ENCODE results near the gene LIPI. TPM values are rescaled to one million over a fixed set of nuclear protein-coding genes. Genes with fewer than 3 reads are reported as not detected.

LIPI gene
- total and polyA plus RNA-seq, 10 of the 15 experiments (the other 5 are each of a cell fraction or from before 2014, with no cell fraction given): 0.05 to 0.32 (median 0.10) TPM; not detected in 5

DNA sequence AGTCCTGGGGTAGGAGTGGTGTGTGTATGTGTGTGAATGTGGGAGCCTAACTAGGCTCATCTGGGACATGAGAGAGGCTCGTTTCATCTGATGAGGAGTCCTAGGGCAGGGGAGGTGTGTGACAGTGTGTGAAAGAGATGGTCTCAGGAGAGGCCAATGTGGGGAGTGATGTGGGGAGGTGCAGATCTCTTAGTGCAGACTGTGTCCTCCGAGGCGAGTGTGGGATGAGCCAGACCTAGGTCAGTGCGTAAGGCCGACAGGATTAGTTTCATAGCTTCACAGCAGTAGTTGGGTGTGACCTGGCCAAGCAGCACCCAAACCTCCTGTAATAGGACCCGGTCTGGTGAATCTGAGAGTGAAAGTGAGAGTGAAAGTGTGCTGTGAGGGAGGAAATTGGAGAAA is 94.7 kb downstream of the LIPI start:
- intact Hi-C loops (cut with micrococcal nuclease; ENCODE audit: unreplicated experiment) (loop anchor here (2.0 to 5.0 kb wide), 2 partner anchors 29 to 79 kb away; no protein-coding TSS in a partner anchor), in situ Hi-C loops (cut with MboI) (no loop called here)
- RAD21 ChIA-PET (ENCODE audit: unreplicated experiment): interaction anchor here (1.0 to 1.3 kb wide), 3 partner anchors 20 to 26 kb away, joined by 3 to 6 read pairs (median 4); no protein-coding TSS in a partner anchor
- ATAC-seq (peak; percentile 94), DNase-seq (ENCODE audit: low read depth, low spot score) (peak; percentile 63), FAIRE-seq (peak; percentile 89)
- POLR2A ChIA-PET: interaction anchor here (1.7 kb wide), 1 partner anchor 21 kb away, joined by 7 read pairs; no protein-coding TSS in a partner anchor
- BruUV-seq (replicated peaks): no TSS peak
- peaks cover 13% of the 10 kb centered on the region for H3K4me1 ChIP-seq (ENCODE audit: control insufficient read depth, insufficient read depth, low read length)
- peak overlapping the region; percentile 32 for H3K27ac ChIP-seq (ENCODE audit: control insufficient read depth, insufficient read depth)
- peak overlapping the region; percentile 15 for H3K4me2 ChIP-seq (ENCODE audit: control insufficient read depth, insufficient read depth)
- no peaks in the 10 kb centered on the region for H4K20me1 ChIP-seq (ENCODE audit: control insufficient read depth, insufficient read depth)
- no peaks in the 10 kb centered on the region for H3K27me3 ChIP-seq (replicated peaks in 1 of 2; ENCODE audit: control insufficient read depth in 2 of 2, insufficient read depth in 2 of 2, low read length in 1 of 2)
- peak overlapping the region; percentile 16 for H2AFZ ChIP-seq (ENCODE audit: control insufficient read depth, low read depth, low read length)
- 0% methylated on average over 6 of the region's 6 CpGs for whole genome bisulfite sequencing (ENCODE audit: insufficient coverage, insufficient replicate concordance, low lambda C conversion rate, missing lambda C conversion rate)
- H3K79me2 ChIP-seq (ENCODE audit: control insufficient read depth, insufficient read depth, low read length): no peaks in the 10 kb centered on the region
- no peaks in the 10 kb centered on the region for H3K36me3 ChIP-seq (ENCODE audit: control insufficient read depth in 2 of 2, insufficient read depth in 2 of 2, low read length in 1 of 2)
- no peak overlapping the region for H3K4me3 ChIP-seq
- no peak overlapping the region for H3K9ac ChIP-seq (ENCODE audit: control insufficient read depth, insufficient read depth, low read length)
- CTCF ChIA-PET: interaction anchor here (1.0 kb wide), 1 partner anchor 21 kb away, joined by 3 read pairs; no protein-coding TSS in a partner anchor
- SMC1A ChIA-PET (ENCODE audit: uncharacterized antibody, unreplicated experiment): interaction anchor here (1.5 to 1.7 kb wide), 2 partner anchors 20 to 21 kb away, joined by 5 read pairs; no protein-coding TSS in a partner anchor
- no peaks in the 10 kb centered on the region; the same call in 2 of the 3 replicates for H3K9me3 ChIP-seq (replicated peaks; ENCODE audit: control insufficient read depth, insufficient read depth, low read length)
- TF ChIP-seq SP1 (IDR thresholded peaks at IDR 0.05; ENCODE audit: low read depth, low read length) (no peak), EED (IDR thresholded peaks at IDR 0.05; ENCODE audit: low read depth) (0 out of 2 replicates have a peak, but pooled peaks have one; percentile 39), RAD21 (IDR thresholded peaks at IDR 0.05; ENCODE audit: insufficient read depth, low read depth, low read length) (peak; percentile 18; the same call in 1 of the 2 replicates), STAT1 (conservative IDR thresholded peaks at IDR 0.05) (no peak), IKZF2 (IDR thresholded peaks at IDR 0.05) (peak; percentile 22 to 57; a peak in 2 of 4 replicates), CREM (IDR thresholded peaks at IDR 0.05; ENCODE audit: low read depth) (0 out of 2 replicates have a peak, but pooled peaks have one; percentile 12), MTA2 (IDR thresholded peaks at IDR 0.05; ENCODE audit: low read depth) (peak; percentile 73), GATAD2B (conservative IDR thresholded peaks at IDR 0.05; ENCODE audit: low read depth) (peak; percentile 33; the same call in 1 of the 2 replicates), ATF7 (IDR thresholded peaks at IDR 0.05; ENCODE audit: low read depth) (peak; percentile 50), BCL11A (IDR thresholded peaks at IDR 0.05; ENCODE audit: low read depth, low read length) (0 out of 2 replicates have a peak, but pooled peaks have one; percentile 22), EP300 (IDR thresholded peaks at IDR 0.05; ENCODE audit: borderline replicate concordance in 1 of 2, control insufficient read depth in 1 of 2, low read depth in 2 of 2, low read length in 2 of 2) (0 out of 4 replicates have a peak, but pooled peaks of 1 of the 2 experiments have one; percentile 22), BHLHE40 (IDR thresholded peaks at IDR 0.05; ENCODE audit: borderline replicate concordance in 1 of 2, low read depth in 2 of 2, low read length in 1 of 2) (0 out of 4 replicates have a peak, but pooled peaks of 1 of the 2 experiments have one; percentile 9), SMAD1 (IDR thresholded peaks at IDR 0.05; ENCODE audit: low read depth, partially characterized antibody) (peak; percentile 30), POLR2A (IDR thresholded peaks at IDR 0.05; ENCODE audit: low read depth, low read length) (0 out of 2 replicates have a peak, but pooled peaks have one; percentile 26)
- TF ChIP-seq, protein P1, sequence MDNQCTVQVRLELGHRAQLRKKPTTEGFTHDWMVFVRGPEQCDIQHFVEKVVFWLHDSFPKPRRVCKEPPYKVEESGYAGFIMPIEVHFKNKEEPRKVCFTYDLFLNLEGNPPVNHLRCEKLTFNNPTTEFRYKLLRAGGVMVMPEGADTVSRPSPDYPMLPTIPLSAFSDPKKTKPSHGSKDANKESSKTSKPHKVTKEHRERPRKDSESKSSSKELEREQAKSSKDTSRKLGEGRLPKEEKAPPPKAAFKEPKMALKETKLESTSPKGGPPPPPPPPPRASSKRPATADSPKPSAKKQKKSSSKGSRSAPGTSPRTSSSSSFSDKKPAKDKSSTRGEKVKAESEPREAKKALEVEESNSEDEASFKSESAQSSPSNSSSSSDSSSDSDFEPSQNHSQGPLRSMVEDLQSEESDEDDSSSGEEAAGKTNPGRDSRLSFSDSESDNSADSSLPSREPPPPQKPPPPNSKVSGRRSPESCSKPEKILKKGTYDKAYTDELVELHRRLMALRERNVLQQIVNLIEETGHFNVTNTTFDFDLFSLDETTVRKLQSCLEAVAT (IDR thresholded peaks at IDR 0.05): no peak
- TF ChIP-seq, protein P2, sequence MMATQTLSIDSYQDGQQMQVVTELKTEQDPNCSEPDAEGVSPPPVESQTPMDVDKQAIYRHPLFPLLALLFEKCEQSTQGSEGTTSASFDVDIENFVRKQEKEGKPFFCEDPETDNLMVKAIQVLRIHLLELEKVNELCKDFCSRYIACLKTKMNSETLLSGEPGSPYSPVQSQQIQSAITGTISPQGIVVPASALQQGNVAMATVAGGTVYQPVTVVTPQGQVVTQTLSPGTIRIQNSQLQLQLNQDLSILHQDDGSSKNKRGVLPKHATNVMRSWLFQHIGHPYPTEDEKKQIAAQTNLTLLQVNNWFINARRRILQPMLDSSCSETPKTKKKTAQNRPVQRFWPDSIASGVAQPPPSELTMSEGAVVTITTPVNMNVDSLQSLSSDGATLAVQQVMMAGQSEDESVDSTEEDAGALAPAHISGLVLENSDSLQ (IDR thresholded peaks at IDR 0.05): peak; percentile 17; the same call in 1 of the 2 replicates
- TF ChIP-seq, protein P3, sequence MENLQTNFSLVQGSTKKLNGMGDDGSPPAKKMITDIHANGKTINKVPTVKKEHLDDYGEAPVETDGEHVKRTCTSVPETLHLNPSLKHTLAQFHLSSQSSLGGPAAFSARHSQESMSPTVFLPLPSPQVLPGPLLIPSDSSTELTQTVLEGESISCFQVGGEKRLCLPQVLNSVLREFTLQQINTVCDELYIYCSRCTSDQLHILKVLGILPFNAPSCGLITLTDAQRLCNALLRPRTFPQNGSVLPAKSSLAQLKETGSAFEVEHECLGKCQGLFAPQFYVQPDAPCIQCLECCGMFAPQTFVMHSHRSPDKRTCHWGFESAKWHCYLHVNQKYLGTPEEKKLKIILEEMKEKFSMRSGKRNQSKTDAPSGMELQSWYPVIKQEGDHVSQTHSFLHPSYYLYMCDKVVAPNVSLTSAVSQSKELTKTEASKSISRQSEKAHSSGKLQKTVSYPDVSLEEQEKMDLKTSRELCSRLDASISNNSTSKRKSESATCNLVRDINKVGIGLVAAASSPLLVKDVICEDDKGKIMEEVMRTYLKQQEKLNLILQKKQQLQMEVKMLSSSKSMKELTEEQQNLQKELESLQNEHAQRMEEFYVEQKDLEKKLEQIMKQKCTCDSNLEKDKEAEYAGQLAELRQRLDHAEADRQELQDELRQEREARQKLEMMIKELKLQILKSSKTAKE (IDR thresholded peaks at IDR 0.05; ENCODE audit: low read depth, poor library complexity, severe bottlenecking): peak; percentile 58
- TF ChIP-seq, protein P4, sequence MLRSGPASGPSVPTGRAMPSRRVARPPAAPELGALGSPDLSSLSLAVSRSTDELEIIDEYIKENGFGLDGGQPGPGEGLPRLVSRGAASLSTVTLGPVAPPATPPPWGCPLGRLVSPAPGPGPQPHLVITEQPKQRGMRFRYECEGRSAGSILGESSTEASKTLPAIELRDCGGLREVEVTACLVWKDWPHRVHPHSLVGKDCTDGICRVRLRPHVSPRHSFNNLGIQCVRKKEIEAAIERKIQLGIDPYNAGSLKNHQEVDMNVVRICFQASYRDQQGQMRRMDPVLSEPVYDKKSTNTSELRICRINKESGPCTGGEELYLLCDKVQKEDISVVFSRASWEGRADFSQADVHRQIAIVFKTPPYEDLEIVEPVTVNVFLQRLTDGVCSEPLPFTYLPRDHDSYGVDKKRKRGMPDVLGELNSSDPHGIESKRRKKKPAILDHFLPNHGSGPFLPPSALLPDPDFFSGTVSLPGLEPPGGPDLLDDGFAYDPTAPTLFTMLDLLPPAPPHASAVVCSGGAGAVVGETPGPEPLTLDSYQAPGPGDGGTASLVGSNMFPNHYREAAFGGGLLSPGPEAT (IDR thresholded peaks at IDR 0.05; ENCODE audit: low read depth): peak; percentile 49; the same call in 1 of the 2 replicates
